Measurements from ENCODE around the gene FCN1.

Gene FCN1

GRCh38 chr9:134891053-134891452 is 26.7 kb downstream of the FCN1 start:
- DNase-seq (ENCODE audit: low read depth in 2 of 2) = no peak

- no peak for DNase-seq (ENCODE audit: low read depth in 2 of 2)
Observed at GRCh38 chr9:134890155-134890495, 27.6 kb downstream of the FCN1 start.

GRCh38 chr9:134889386-134890154 is 28.1 kb downstream of the FCN1 start:
- DNase-seq (ENCODE audit: low read depth in 2 of 2) = no peak

- DNase-seq (ENCODE audit: low read depth in 2 of 2) = no peak
Observed at GRCh38 chr9:134888603-134889190, 29.0 kb downstream of the FCN1 start.

- DNase-seq (ENCODE audit: low read depth in 2 of 2) = no peak
Observed at GRCh38 chr9:134887686-134888602, 29.8 kb downstream of the FCN1 start.

- DNase-seq (ENCODE audit: low read depth in 2 of 2) = no peak
Observed at GRCh38 chr9:134887219-134887618, 30.5 kb downstream of the FCN1 start.

- DNase-seq (ENCODE audit: low read depth in 2 of 2) = no peak
Observed at GRCh38 chr9:134886413-134886913, 31.2 kb downstream of the FCN1 start.

- DNase-seq (ENCODE audit: low read depth in 2 of 2) = no peak
Observed at GRCh38 chr9:134885679-134886412, 31.9 kb downstream of the FCN1 start.

GRCh38 chr9:134885001-134885678 is 32.6 kb downstream of the FCN1 start:
- DNase-seq (ENCODE audit: low read depth in 2 of 2) = no peak

- DNase-seq (ENCODE audit: low read depth in 2 of 2) = no peak
Observed at GRCh38 chr9:134884492-134884891, 33.2 kb downstream of the FCN1 start.

- DNase-seq (ENCODE audit: low read depth in 2 of 2) = no peak
Observed at GRCh38 chr9:134883040-134883782, 34.5 kb downstream of the FCN1 start.

GRCh38 chr9:134882204-134882785 is 35.4 kb downstream of the FCN1 start:
- no peak for DNase-seq (ENCODE audit: low read depth in 2 of 2)

- no peak for DNase-seq (ENCODE audit: low read depth in 2 of 2)
Observed at GRCh38 chr9:134881313-134881670, 36.4 kb downstream of the FCN1 start.

- no peak for DNase-seq (ENCODE audit: low read depth in 2 of 2)
Observed at GRCh38 chr9:134880484-134881312, 37.0 kb downstream of the FCN1 start, which contains the start of gene FCN2. Gene FCN2 (plus strand): TSS chr9:134880810. CDS start chr9:134880822, 12 bp downstream.

GRCh38 chr9:134879664-134880483 is 37.8 kb downstream of the FCN1 start:
- DNase-seq (ENCODE audit: low read depth in 2 of 2) = no peak

GRCh38 chr9:134877541-134877940 is 40.2 kb downstream of the FCN1 start:
- no peak for DNase-seq (ENCODE audit: low read depth in 2 of 2)

GRCh38 chr9:134875371-134875770 is 42.3 kb downstream of the FCN1 start:
- DNase-seq (ENCODE audit: low read depth in 2 of 2) = no peak

All from activated CD8-positive, alpha-beta memory T cell treated with anti-CD3 and anti-CD28 coated beads for 4 hours (primary cell).